ENCODE measurements around the gene TIPRL.

DNA sequence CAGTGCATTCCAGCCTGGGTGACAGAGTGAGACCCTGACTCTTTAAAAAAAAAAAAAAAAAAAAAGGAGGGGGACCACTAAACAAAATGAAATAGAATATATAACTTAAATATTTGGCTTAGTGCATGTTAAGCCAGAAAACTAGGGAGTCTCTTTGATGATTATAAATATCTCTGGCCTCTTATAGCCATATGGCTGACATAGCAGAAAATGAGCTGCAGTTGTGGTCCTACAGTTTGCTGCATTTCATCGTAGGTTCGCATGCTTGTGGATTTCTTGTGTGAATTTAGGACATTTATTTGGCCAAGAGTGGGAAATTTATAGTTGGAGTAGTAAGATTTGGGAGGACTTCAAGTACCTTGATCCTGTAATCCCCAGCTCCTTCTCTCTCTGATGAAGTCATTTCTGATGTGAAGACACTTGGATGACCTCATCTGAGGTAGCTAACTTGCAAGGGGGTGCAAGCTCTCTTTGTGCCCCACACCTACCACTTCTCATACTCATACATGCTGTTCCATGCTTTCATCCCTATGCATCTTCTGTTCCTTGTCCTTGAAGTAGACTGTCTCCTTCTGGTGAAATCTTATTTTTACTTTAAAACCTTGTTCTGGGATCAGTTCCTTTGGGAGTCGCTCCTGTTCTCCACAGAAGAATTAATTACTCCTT, 6.4 kb upstream of the TIPRL start:
- TF ChIP-seq, protein P1, sequence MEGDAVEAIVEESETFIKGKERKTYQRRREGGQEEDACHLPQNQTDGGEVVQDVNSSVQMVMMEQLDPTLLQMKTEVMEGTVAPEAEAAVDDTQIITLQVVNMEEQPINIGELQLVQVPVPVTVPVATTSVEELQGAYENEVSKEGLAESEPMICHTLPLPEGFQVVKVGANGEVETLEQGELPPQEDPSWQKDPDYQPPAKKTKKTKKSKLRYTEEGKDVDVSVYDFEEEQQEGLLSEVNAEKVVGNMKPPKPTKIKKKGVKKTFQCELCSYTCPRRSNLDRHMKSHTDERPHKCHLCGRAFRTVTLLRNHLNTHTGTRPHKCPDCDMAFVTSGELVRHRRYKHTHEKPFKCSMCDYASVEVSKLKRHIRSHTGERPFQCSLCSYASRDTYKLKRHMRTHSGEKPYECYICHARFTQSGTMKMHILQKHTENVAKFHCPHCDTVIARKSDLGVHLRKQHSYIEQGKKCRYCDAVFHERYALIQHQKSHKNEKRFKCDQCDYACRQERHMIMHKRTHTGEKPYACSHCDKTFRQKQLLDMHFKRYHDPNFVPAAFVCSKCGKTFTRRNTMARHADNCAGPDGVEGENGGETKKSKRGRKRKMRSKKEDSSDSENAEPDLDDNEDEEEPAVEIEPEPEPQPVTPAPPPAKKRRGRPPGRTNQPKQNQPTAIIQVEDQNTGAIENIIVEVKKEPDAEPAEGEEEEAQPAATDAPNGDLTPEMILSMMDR (IDR thresholded peaks at IDR 0.05), result no peak
- no peak for TF ChIP-seq EZH2 (IDR thresholded peaks at IDR 0.05; ENCODE audit: borderline replicate concordance, insufficient read depth, low read depth, low read length, poor library complexity, severe bottlenecking)

Measured in B cell (primary cell).